Measurements from ENCODE around the gene HSF2BP. TPM values are rescaled to one million over a fixed set of nuclear protein-coding genes. Genes with fewer than 3 reads are reported as not detected.

The HSF2BP gene
- total and polyA plus RNA-seq, 2 of the 8 experiments (the other 6 are each of a cell fraction or from before 2014, with no cell fraction given) = 0.51 to 0.93 TPM

DNA sequence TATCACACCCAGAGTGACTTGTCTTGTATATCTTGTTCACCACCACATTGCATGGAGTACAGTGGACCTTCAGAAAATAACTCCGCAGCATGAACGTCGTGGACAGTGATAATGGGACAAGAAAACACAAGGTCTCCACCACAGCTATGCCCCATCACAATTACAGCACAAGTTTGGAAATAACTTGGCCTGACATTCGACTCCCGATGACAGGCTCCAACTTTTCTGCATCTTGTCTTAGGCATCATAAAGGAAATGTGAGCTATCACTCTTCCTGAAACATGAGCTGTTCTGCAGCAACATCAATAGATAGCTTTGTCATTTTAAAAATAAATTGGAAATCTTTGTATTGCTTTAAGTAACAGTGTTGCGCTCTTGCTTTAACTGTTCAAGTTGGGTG is 3.0 kb upstream of the HSF2BP start:
- Histone ChIP-seq H2AFZ (ENCODE audit: low read length) (no peak overlapping the region), H3K9me3 (ENCODE audit: insufficient read depth in 2 of 2, low read depth in 1 of 2, low read length in 1 of 2) (peaks cover 0 to 5% of the 10 kb centered on the region in 2 experiments; a peak in 1 of 4 replicates), H2BK15ac (ENCODE audit: low read length) (no peak overlapping the region), H3K4ac (replicated peaks; ENCODE audit: insufficient read length, low read depth, low read length) (no peak overlapping the region), H4K91ac (replicated peaks; ENCODE audit: insufficient read length, low read length) (no peak overlapping the region), H3K27me3 (replicated peaks in 1 of 4; ENCODE audit: control insufficient read depth in 3 of 4, extremely low read depth in 1 of 4, insufficient read depth in 3 of 4, low read length in 3 of 4) (peaks cover 0 to 5% (median 2%) of the 10 kb centered on the region in 4 experiments; a peak in 3 of 7 replicates), H3K14ac (ENCODE audit: insufficient read length) (no peak overlapping the region), H3K79me1 (ENCODE audit: low read depth, low read length) (peaks cover 14% of the 10 kb centered on the region), H2BK120ac (replicated peaks; ENCODE audit: low read depth, low read length) (no peak overlapping the region), H2BK5ac (ENCODE audit: low read depth, low read length) (no peak overlapping the region), H2BK12ac (ENCODE audit: low read depth, low read length) (no peak overlapping the region), H3K4me1 (replicated peaks in 1 of 4; ENCODE audit: control insufficient read depth in 3 of 4, insufficient read depth in 4 of 4, low read length in 3 of 4) (peaks cover 0 to 6% (median 2%) of the 10 kb centered on the region in 4 experiments; a peak in 5 of 7 replicates), H3K23me2 (ENCODE audit: low read depth, low read length) (no peaks in the 10 kb centered on the region), H4K5ac (ENCODE audit: insufficient read length, low read depth, low read length) (no peak overlapping the region), H3K23ac (ENCODE audit: insufficient read length) (no peak overlapping the region), H3K56ac (replicated peaks; ENCODE audit: insufficient read length, low read depth, low read length) (no peak overlapping the region), H3K36me3 (ENCODE audit: control insufficient read depth in 2 of 4, insufficient read depth in 4 of 4, low read length in 3 of 4) (peaks cover 3 to 28% (median 17%) of the 10 kb centered on the region in 4 experiments; a peak in 7 of 8 replicates), H4K8ac (ENCODE audit: extremely low read depth, insufficient read depth, low read length) (no peak overlapping the region), H2AK5ac (ENCODE audit: low read depth, low read length) (no peak overlapping the region), H3K9ac (replicated peaks in 1 of 4; ENCODE audit: extremely low read depth in 1 of 4, low read depth in 3 of 4, low read length in 3 of 4) (no peak overlapping the region), H3K4me2 (ENCODE audit: insufficient read depth in 1 of 2, low read depth in 2 of 2, low read length in 2 of 2) (no peak overlapping the region; a peak in 1 of 4 replicates), H2BK20ac (ENCODE audit: low read length) (no peak overlapping the region), H3K4me3 (ENCODE audit: extremely low read depth in 1 of 4, insufficient read depth in 2 of 4, low read depth in 3 of 4, low read length in 4 of 4) (no peak overlapping the region), H3K27ac (ENCODE audit: low read depth, low read length) (no peak overlapping the region), H3K18ac (ENCODE audit: extremely low read depth, low read length) (no peak overlapping the region), H4K20me1 (replicated peaks in 1 of 2; ENCODE audit: control insufficient read depth in 1 of 2, insufficient read depth in 2 of 2, low read length in 2 of 2) (peaks cover 0 to 8% of the 10 kb centered on the region in 2 experiments), H3K79me2 (ENCODE audit: control insufficient read depth in 1 of 2, insufficient read depth in 2 of 2, low read length in 2 of 2) (peaks cover 29 to 75% of the 10 kb centered on the region in 2 experiments)
- ChIA-PET CTCF (ENCODE audit: partially characterized antibody) (no interaction called here), POLR2A (ENCODE audit: partially characterized antibody) (interaction anchor here (1.1 to 2.2 kb wide), 5 partner anchors 10 to 89 kb away, joined by 3 to 9 read pairs (median 3); no protein-coding TSS in a partner anchor)
- DNase-seq (ENCODE audit: low read depth in 1 of 2, low spot score in 2 of 2) (no peak), FAIRE-seq (no peak)
- WGBS, 2 experiments (ENCODE audit: extremely low coverage in 1 of 2, insufficient coverage in 1 of 2, insufficient read length in 1 of 2, insufficient replicate concordance in 2 of 2, low coverage in 1 of 2, low lambda C conversion rate in 2 of 2, missing lambda C conversion rate in 1 of 2) = 88% methylated on average over 6 of the region's 6 CpGs; no CpG with 5 or more reads in 1 of the 2 experiments
- TF ChIP-seq SUZ12 (IDR thresholded peaks at IDR 0.05; ENCODE audit: low read length) (no peak), BCL11A (IDR thresholded peaks at IDR 0.05; ENCODE audit: low read depth in 2 of 2, low read length in 2 of 2) (no peak), TEAD4 (IDR thresholded peaks at IDR 0.05; ENCODE audit: low read depth, low read length) (no peak), HDAC2 (IDR thresholded peaks at IDR 0.05; ENCODE audit: borderline replicate concordance in 1 of 2, low read depth in 2 of 2, low read length in 2 of 2) (no peak), CBX5 (IDR thresholded peaks at IDR 0.05; ENCODE audit: low read depth, low read length) (no peak), RAD21 (IDR thresholded peaks at IDR 0.05 in 1 of 2, conservative IDR thresholded peaks at IDR 0.05 in 1 of 2; ENCODE audit: low read depth in 2 of 2, low read length in 2 of 2) (no peak), PHF8 (conservative IDR thresholded peaks at IDR 0.05; ENCODE audit: low read depth, low read length) (no peak), MAFK (IDR thresholded peaks at IDR 0.05; ENCODE audit: low read depth, low read length) (no peak), GTF2F1 (IDR thresholded peaks at IDR 0.05; ENCODE audit: borderline replicate concordance, low read depth, low read length) (no peak), SP2 (IDR thresholded peaks at IDR 0.05; ENCODE audit: low read length) (no peak), NRF1 (IDR thresholded peaks at IDR 0.05; ENCODE audit: low read depth, low read length) (no peak), RBBP5 (IDR thresholded peaks at IDR 0.05; ENCODE audit: borderline replicate concordance, low read depth, low read length) (no peak), NANOG (IDR thresholded peaks at IDR 0.05; ENCODE audit: insufficient read depth, low read depth, low read length, poor library complexity, severe bottlenecking) (no peak)
